ENCODE results near the gene RAB36. TPM values are rescaled to one million over a fixed set of nuclear protein-coding genes. Genes with fewer than 3 reads are reported as not detected.

Gene RAB36
- total RNA-seq, 1 experiment from 2014 or later, result 4.1 TPM

- POLR2A ChIA-PET, result no interaction called here
- H3K36me3 ChIP-seq (ENCODE audit: control insufficient read depth, insufficient read depth, low read length), result no peaks in the 10 kb centered on the region
- DNase-seq (ENCODE audit: low read depth, low spot score) (no peak), ATAC-seq (no peak)
- no peak overlapping the region for H3K27ac ChIP-seq (ENCODE audit: low read length)
- H3K4me3 ChIP-seq (ENCODE audit: low read depth in 2 of 2, low read length in 2 of 2), result no peak overlapping the region
- intact Hi-C loops (cut with micrococcal nuclease; ENCODE audit: unreplicated experiment) (no loop called here), in situ Hi-C loops (cut with HindIII; ENCODE audit: low pct_unique_long_range_greater_than_20kb, low sequenced_read_pairs) (no loop called here)
- no peak for TF ChIP-seq CTCF (IDR thresholded peaks at IDR 0.05)
- TF ChIP-seq TCF7L2 (IDR thresholded peaks at IDR 0.05; ENCODE audit: low read depth, low read length), result no peak
- no peak for TF ChIP-seq REST (IDR thresholded peaks at IDR 0.05; ENCODE audit: insufficient read depth in 1 of 2, low read depth in 2 of 2, low read length in 1 of 2)
- no peak for TF ChIP-seq POLR2AphosphoS5 (IDR thresholded peaks at IDR 0.05; ENCODE audit: low read depth, low read length)
- TF ChIP-seq SIN3A (IDR thresholded peaks at IDR 0.05; ENCODE audit: borderline replicate concordance, insufficient read depth, low read depth, low read length), result no peak
- H3K9me3 ChIP-seq (ENCODE audit: control insufficient read depth, insufficient read depth, low read depth, low read length), result no peaks in the 10 kb centered on the region
- no TSS peak for BruUV-seq (replicated peaks)
- CTCF ChIA-PET, result no interaction called here
- H3K27me3 ChIP-seq (ENCODE audit: control insufficient read depth, insufficient read depth, low read length), result no peaks in the 10 kb centered on the region
- H3K4me1 ChIP-seq (ENCODE audit: control insufficient read depth, insufficient read depth, low read length), result no peaks in the 10 kb centered on the region
These were observed 55.6 kb downstream of the RAB36 start for GRCh38 chr22:23200898-23201297.

GRCh38 chr22:23202812-23203451, 57.7 kb downstream of the RAB36 start:
- H3K4me1 ChIP-seq (ENCODE audit: control insufficient read depth, insufficient read depth, low read length), result no peaks in the 10 kb centered on the region
- ChIA-PET POLR2A (no interaction called here), CTCF (no interaction called here)
- H3K27ac ChIP-seq (ENCODE audit: low read length), result no peak overlapping the region
- BruUV-seq (replicated peaks), result no TSS peak
- H3K4me3 ChIP-seq (ENCODE audit: low read depth in 2 of 2, low read length in 2 of 2), result no peak overlapping the region
- no peaks in the 10 kb centered on the region for H3K36me3 ChIP-seq (ENCODE audit: control insufficient read depth, insufficient read depth, low read length)
- ATAC-seq (no peak), DNase-seq (ENCODE audit: low read depth, low spot score) (no peak)
- H3K27me3 ChIP-seq (ENCODE audit: control insufficient read depth, insufficient read depth, low read length), result no peaks in the 10 kb centered on the region
- in situ Hi-C loops (cut with HindIII; ENCODE audit: low pct_unique_long_range_greater_than_20kb, low sequenced_read_pairs) (no loop called here), intact Hi-C loops (cut with micrococcal nuclease; ENCODE audit: unreplicated experiment) (no loop called here)
- no peaks in the 10 kb centered on the region for H3K9me3 ChIP-seq (ENCODE audit: control insufficient read depth, insufficient read depth, low read depth, low read length)
- TF ChIP-seq TCF7L2 (IDR thresholded peaks at IDR 0.05; ENCODE audit: low read depth, low read length) (no peak), CTCF (IDR thresholded peaks at IDR 0.05) (no peak), SIN3A (IDR thresholded peaks at IDR 0.05; ENCODE audit: borderline replicate concordance, insufficient read depth, low read depth, low read length) (no peak), REST (IDR thresholded peaks at IDR 0.05; ENCODE audit: insufficient read depth in 1 of 2, low read depth in 2 of 2, low read length in 1 of 2) (no peak), POLR2AphosphoS5 (IDR thresholded peaks at IDR 0.05; ENCODE audit: low read depth, low read length) (no peak)

All from Panc1 (cell line).